Measurements from ENCODE around the gene FBXL15.

The FBXL15 gene

DNA sequence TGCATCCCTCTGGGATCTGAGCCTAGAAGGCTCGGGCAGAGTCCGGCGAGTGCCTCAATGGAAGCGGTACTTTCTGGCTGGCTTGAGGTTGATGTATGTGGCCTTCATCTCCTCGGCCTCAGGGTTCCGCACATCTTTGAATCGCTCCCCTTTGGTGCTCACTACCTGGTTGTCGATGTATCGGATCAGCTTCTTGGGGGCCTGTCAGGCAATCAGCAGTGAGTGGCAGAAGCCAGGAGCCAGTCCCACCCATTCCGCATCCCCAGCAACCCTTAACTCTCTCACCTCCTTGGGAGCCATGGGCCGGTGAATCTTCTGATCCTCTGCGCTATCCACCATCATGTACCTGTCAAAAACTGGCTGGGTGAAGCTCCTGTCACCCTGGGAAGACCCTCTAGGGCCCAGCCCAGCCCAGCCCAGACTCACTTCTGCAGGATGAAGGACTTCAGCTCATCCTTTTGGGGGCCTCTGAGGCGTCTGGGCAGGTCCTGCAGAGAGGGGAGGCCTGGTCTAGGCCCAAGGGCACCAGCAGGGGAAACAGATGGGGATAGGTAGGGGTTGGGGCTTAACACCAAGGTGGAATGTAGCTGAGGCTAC, 2.8 kb downstream of the FBXL15 start:
- H3K27me3 ChIP-seq (ENCODE audit: control insufficient read depth in 1 of 2, insufficient read depth in 2 of 2, low read length in 2 of 2), result peaks cover 0 to under 1% of the 10 kb centered on the region in 2 donors
- no peak overlapping the region for H3K27ac ChIP-seq (ENCODE audit: low read depth, low read length)
- H3K9me3 ChIP-seq (ENCODE audit: low read length), result no peaks in the 10 kb centered on the region
- peaks cover 30% of the 10 kb centered on the region for H3K4me1 ChIP-seq (ENCODE audit: insufficient read depth, low read length)
- H3K4me3 ChIP-seq (ENCODE audit: low read depth in 1 of 2, low read length in 2 of 2), result peak overlapping the region in 1 of 2 donors; percentile 86
- no peak overlapping the region for H3K9ac ChIP-seq (ENCODE audit: low read length)
- peaks cover 20% of the 10 kb centered on the region for H3K36me3 ChIP-seq (ENCODE audit: insufficient read depth, low read length)

DNA sequence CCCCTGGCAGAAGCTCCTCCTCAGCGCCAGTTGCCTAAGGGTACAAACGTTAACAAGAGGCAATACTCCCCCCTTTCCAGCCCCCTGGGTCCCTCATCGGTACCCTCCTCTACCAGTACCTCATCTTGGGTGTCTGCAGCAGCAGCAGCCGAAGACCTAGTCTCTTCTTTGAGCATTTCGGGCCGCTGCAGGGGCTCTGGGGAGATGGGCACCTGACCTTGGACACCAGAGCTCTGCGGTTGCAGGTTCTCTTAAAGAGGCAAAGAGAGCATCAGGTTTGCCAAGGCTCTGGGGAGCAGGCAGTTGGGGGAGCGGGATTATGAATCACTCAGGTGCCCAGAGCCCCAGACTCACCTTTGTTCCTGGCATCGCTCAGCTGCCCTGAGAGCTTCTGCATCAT, 3.5 kb downstream of the FBXL15 start:
- Histone ChIP-seq H3K36me3 (ENCODE audit: insufficient read depth, low read length) (peaks cover 20% of the 10 kb centered on the region), H3K4me3 (ENCODE audit: low read depth in 1 of 2, low read length in 2 of 2) (no peak overlapping the region), H3K27ac (ENCODE audit: low read depth, low read length) (no peak overlapping the region), H3K9ac (ENCODE audit: low read length) (no peak overlapping the region), H3K4me1 (ENCODE audit: insufficient read depth, low read length) (peaks cover 27% of the 10 kb centered on the region), H3K27me3 (ENCODE audit: control insufficient read depth in 1 of 2, insufficient read depth in 2 of 2, low read length in 2 of 2) (no peaks in the 10 kb centered on the region), H3K9me3 (ENCODE audit: low read length) (no peaks in the 10 kb centered on the region)

DNA sequence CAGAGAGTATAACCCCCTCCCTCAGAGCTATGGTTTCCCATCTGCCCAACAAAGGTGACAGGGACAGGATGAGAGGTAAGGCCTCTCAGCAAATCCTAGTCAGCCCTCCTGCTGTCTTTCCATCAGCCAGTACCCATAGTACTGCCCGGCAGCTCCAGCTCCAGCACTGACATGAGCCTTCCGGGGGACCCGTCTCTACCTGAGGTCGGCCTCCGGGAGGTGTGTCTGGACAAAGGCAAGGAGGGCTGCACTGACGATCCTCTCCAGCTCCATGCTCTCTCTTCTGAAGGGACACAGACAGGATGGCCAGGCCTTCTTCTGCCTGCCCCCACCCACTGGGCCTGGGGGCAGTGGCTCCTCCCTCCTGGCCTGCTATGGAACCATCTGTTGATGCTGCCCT, 4.3 kb downstream of the FBXL15 start:
- no peaks in the 10 kb centered on the region for H3K9me3 ChIP-seq (ENCODE audit: low read length)
- H3K4me1 ChIP-seq (ENCODE audit: insufficient read depth, low read length), result peaks cover 19% of the 10 kb centered on the region
- H3K9ac ChIP-seq (ENCODE audit: low read length), result no peak overlapping the region
- peaks cover 20% of the 10 kb centered on the region for H3K36me3 ChIP-seq (ENCODE audit: insufficient read depth, low read length)
- no peaks in the 10 kb centered on the region for H3K27me3 ChIP-seq (ENCODE audit: control insufficient read depth in 1 of 2, insufficient read depth in 2 of 2, low read length in 2 of 2)
- H3K27ac ChIP-seq (ENCODE audit: low read depth, low read length), result no peak overlapping the region
- H3K4me3 ChIP-seq (ENCODE audit: low read depth in 1 of 2, low read length in 2 of 2), result no peak overlapping the region

DNA sequence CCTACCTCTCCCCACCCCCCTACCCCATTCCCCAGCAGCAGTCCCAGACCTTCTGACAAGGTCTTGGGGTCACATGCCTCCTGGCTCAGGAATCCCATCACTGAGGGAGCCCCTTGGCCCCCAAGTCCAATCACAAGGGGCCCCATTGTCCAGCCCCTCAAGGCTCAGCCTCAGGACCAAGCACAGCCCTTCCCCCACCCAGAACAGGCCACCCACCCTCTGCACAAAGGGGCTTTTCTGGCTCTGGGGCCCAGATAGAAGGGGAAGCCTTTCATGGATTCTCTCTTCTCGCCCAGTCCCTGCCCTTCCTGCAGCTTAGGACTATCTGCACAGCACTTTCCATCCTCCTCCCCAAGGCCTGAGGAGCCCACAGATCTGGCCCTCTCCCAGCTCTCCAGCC, 4.8 kb downstream of the FBXL15 start:
- Histone ChIP-seq H3K4me1 (ENCODE audit: insufficient read depth, low read length) (peaks cover 14% of the 10 kb centered on the region), H3K9ac (ENCODE audit: low read length) (no peak overlapping the region)

DNA sequence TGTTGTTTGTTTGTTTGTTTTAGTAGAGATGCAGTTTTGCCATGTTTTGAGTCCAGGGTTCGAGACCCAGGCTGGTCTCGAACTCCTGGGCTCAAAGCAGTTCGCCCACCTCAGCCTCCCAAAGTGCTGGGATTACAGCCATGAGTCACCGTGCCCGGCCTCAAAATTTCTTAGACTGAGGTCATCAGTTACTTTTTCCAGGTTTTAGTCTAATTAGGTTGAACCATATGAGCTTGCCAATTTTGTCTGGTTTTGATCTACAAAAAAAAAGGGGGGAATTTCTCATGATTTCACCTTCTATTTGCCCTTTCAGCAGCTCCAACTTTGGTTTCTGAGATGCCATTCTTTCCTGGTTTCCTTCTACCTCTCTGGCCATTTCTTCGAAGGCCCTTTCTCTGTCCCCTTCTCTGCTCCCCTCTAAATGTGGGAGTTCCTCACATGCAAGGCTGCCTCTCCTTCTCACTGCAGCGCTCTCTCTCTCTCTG, 6.2 kb downstream of the FBXL15 start:
- no peaks in the 10 kb centered on the region for H3K9me3 ChIP-seq (ENCODE audit: low read length)
- peaks cover 19% of the 10 kb centered on the region for H3K4me1 ChIP-seq (ENCODE audit: insufficient read depth, low read length)
- H3K36me3 ChIP-seq (ENCODE audit: insufficient read depth, low read length), result peaks cover 20% of the 10 kb centered on the region
- H3K27me3 ChIP-seq (ENCODE audit: control insufficient read depth in 1 of 2, insufficient read depth in 2 of 2, low read length in 2 of 2), result no peaks in the 10 kb centered on the region
- no peak overlapping the region for H3K27ac ChIP-seq (ENCODE audit: low read depth, low read length)
- H3K4me3 ChIP-seq (ENCODE audit: low read depth in 1 of 2, low read length in 2 of 2), result no peak overlapping the region
- H3K9ac ChIP-seq (ENCODE audit: low read length), result no peak overlapping the region

More for the DNA sequence above, 4.8 kb downstream of the FBXL15 start:
- Histone ChIP-seq H3K27me3 (ENCODE audit: control insufficient read depth in 1 of 2, insufficient read depth in 2 of 2, low read length in 2 of 2) (no peaks in the 10 kb centered on the region), H3K27ac (ENCODE audit: low read depth, low read length) (no peak overlapping the region), H3K4me3 (ENCODE audit: low read depth in 1 of 2, low read length in 2 of 2) (no peak overlapping the region), H3K36me3 (ENCODE audit: insufficient read depth, low read length) (peaks cover 20% of the 10 kb centered on the region), H3K9me3 (ENCODE audit: low read length) (no peaks in the 10 kb centered on the region)

DNA sequence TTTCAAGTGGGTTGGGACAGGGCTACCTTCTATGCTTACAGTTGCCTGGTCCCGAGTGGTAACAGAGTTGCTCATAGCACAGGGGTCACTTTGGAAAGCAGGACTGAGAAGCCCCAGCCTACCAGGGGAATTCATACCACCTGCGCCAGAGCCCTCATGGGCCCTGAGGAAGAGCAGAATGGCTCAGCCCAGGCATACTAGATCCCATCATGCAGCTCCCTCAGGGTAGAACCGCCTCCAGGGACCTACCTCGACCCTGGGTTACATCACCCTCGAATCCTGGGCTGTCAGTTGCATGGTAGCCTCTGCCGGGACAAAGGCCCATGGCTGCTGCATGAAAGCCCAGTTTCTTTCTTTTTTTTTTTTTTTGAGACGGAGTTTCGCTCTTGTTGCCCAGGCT, 8.8 kb downstream of the FBXL15 start:
- no peak overlapping the region for H3K9ac ChIP-seq (ENCODE audit: low read length)
- H3K36me3 ChIP-seq (ENCODE audit: insufficient read depth, low read length), result peaks cover 2% of the 10 kb centered on the region
- no peaks in the 10 kb centered on the region for H3K9me3 ChIP-seq (ENCODE audit: low read length)
- H3K4me3 ChIP-seq (ENCODE audit: low read depth in 1 of 2, low read length in 2 of 2), result no peak overlapping the region
- peaks cover 3 to 4% of the 10 kb centered on the region in 2 donors for H3K27me3 ChIP-seq (ENCODE audit: control insufficient read depth in 1 of 2, insufficient read depth in 2 of 2, low read length in 2 of 2)
- H3K27ac ChIP-seq (ENCODE audit: low read depth, low read length), result no peak overlapping the region
- peaks cover 8% of the 10 kb centered on the region for H3K4me1 ChIP-seq (ENCODE audit: insufficient read depth, low read length)

DNA sequence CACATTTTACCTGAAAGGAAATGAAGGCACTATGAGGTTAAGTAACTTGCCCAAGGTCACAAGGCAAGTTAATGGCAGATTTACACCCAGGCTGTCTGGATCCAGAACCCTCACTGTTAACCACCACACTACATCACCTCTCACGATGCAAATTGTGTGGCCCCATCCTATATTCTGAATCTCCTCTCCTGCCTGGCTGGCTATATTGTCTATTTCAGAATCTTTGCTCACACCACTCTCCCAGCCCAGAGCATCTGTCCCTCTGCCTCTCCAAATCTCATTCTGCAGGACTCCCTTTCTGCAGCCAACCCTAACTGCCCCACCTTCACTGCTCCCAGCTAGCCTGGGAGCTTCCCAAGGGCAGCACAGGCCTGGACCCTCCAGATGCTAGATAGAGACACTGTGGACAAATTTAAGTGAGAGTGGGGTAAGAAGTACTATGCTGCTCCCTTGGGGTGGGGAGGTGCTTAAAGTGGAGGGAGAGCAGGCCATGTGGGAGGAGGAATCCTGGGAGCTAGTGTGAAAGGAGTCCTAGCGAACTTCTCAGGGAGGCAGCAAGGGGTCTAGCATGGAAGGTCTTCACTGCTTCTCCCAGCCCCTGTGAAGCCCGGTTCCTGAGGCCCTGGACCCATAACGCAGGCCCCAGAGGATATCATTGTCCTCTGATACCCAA, 11.0 kb downstream of the FBXL15 start:
- Histone ChIP-seq H3K4me3 (ENCODE audit: low read depth in 1 of 2, low read length in 2 of 2) (peak overlapping the region; percentile 85 to 98), H3K27me3 (ENCODE audit: control insufficient read depth in 1 of 2, insufficient read depth in 2 of 2, low read length in 2 of 2) (peaks cover 4% of the 10 kb centered on the region in 2 donors), H3K9me3 (ENCODE audit: low read length) (no peaks in the 10 kb centered on the region), H3K27ac (ENCODE audit: low read depth, low read length) (peak overlapping the region; percentile 79), H3K4me1 (ENCODE audit: insufficient read depth, low read length) (peaks cover 8% of the 10 kb centered on the region), H3K36me3 (ENCODE audit: insufficient read depth, low read length) (no peaks in the 10 kb centered on the region), H3K9ac (ENCODE audit: low read length) (peak overlapping the region; percentile 98)

DNA sequence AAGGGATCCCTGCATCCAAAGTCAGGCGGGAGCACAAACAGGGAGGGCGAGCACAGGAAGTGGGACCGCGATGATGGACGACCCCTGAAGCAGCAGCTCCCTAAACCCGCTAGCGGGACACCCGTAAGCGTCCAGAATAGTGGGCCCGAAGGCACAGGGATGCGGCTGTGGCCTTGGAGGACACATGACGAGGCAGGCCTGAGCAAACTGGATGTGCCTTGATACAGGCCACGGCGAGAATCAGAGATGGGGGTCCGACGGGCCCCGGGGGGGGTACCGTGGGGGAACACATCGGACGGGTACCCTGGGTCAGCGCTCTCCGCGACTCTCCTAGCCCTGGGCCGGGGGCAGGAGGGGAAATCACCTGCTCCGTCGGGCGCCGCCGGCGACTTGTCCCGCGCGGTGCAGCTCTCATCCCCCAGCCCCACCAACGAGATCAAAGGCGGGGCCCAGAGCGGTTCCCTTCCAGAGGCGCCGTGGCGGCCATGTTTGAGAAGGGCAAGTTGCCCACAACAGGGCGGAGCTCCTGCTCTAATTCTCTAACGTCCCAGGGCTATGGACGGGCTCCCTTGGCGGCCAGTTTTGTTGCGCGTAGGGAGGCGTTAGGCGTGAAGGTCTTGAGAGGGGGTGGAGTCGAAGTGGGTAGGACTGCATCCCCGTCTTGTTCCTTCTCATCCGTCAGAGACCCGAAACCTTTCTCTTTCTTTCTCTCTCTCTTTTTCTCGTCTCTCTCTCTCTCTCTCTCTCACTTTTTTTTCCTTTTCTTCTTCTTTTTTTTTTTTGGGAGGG, 11.7 kb downstream of the FBXL15 start, which contains the start of gene CUEDC2:
CUEDC2 (minus strand) TSS at position 413 of the 789 bp plus-strand sequence. CDS start 7,386 bp downstream, outside the sequence.
- peak within 1 kb of the TSS; percentile 85 to 98 for H3K4me3 ChIP-seq (ENCODE audit: low read depth in 1 of 2, low read length in 2 of 2)
- H3K27ac ChIP-seq (ENCODE audit: low read depth, low read length), result peak within 1 kb of the TSS; percentile 79
- H3K9me3 ChIP-seq (ENCODE audit: low read length), result no peaks in the 10 kb centered on the region
- no peaks in the 10 kb centered on the region for H3K36me3 ChIP-seq (ENCODE audit: insufficient read depth, low read length)
- H3K27me3 ChIP-seq (ENCODE audit: control insufficient read depth in 1 of 2, insufficient read depth in 2 of 2, low read length in 2 of 2), result peaks cover 4% of the 10 kb centered on the region in 2 donors
- H3K9ac ChIP-seq (ENCODE audit: low read length), result peak within 1 kb of the TSS; percentile 98
- peaks cover 8% of the 10 kb centered on the region for H3K4me1 ChIP-seq (ENCODE audit: insufficient read depth, low read length)

DNA sequence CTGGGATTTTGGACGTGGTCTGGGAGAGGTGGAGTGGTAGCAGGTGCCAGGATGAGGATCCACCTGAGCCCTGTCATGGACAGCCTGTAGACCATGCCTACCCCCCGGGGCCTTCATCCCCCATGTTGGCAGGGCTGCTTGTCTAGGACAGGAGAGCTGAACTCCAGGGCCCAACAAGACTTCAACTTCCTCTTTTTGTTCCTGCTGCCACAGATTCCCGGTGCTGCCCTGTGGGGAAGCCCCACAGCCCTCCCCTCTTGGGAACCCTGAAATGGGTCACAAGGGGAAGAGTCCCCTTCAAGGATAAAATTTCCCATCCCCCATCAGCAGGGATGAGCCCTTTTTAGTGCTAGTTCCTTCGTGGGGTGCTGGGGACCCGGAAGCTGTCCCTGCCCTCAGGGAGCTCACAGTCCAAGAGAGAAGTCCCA, 13.0 kb downstream of the FBXL15 start:
- no peak overlapping the region for H3K27ac ChIP-seq (ENCODE audit: low read depth, low read length)
- no peaks in the 10 kb centered on the region for H3K36me3 ChIP-seq (ENCODE audit: insufficient read depth, low read length)
- H3K4me1 ChIP-seq (ENCODE audit: insufficient read depth, low read length), result peaks cover 8% of the 10 kb centered on the region
- no peak overlapping the region for H3K9ac ChIP-seq (ENCODE audit: low read length)
- H3K27me3 ChIP-seq (ENCODE audit: control insufficient read depth in 1 of 2, insufficient read depth in 2 of 2, low read length in 2 of 2), result peaks cover 4% of the 10 kb centered on the region in 2 donors
- H3K9me3 ChIP-seq (ENCODE audit: low read length), result no peaks in the 10 kb centered on the region
- no peak overlapping the region for H3K4me3 ChIP-seq (ENCODE audit: low read depth in 1 of 2, low read length in 2 of 2)

DNA sequence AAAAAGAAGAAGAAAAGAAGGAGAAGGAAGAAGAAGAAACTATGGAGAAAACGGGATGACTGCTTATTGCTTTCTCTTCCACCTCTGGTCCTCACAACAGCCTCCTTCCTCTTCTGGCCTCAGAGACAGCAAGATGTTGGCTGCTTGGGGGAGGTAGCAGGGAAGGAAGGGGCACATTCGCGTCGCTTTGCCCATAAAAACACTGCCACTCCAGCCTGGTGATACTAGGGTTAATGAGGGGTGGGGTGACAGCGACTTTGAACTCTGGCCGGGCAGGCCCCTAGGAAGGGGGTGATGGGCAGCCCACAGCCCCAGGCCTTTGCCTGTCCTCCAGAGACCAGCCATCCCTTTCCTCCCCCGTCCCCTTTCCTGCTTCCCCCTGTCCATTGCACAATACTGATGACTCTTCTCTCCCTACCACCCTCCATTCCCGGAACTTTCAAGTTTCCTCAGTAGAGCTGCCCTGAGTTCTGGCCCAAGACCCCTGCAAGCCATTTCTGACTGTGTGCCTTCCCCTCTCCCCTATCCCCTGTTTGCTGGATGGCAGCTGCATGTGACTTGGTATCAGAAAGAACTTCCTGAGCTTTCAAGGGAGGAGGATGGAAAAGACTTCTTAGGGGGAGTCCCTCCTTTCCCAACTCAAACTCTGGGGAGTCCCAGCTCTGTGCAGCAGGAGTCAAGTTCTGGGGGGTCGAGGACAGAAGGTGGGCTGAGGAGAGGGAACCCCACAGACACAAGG, 13.9 kb downstream of the FBXL15 start:
- H3K9me3 ChIP-seq (ENCODE audit: low read length), result no peaks in the 10 kb centered on the region
- no peak overlapping the region for H3K9ac ChIP-seq (ENCODE audit: low read length)
- peaks cover 8% of the 10 kb centered on the region for H3K4me1 ChIP-seq (ENCODE audit: insufficient read depth, low read length)
- H3K4me3 ChIP-seq (ENCODE audit: low read depth in 1 of 2, low read length in 2 of 2), result no peak overlapping the region
- H3K27me3 ChIP-seq (ENCODE audit: control insufficient read depth in 1 of 2, insufficient read depth in 2 of 2, low read length in 2 of 2), result peaks cover 4% of the 10 kb centered on the region in 2 donors
- H3K36me3 ChIP-seq (ENCODE audit: insufficient read depth, low read length), result no peaks in the 10 kb centered on the region
- peak overlapping the region; percentile 63 for H3K27ac ChIP-seq (ENCODE audit: low read depth, low read length)

DNA sequence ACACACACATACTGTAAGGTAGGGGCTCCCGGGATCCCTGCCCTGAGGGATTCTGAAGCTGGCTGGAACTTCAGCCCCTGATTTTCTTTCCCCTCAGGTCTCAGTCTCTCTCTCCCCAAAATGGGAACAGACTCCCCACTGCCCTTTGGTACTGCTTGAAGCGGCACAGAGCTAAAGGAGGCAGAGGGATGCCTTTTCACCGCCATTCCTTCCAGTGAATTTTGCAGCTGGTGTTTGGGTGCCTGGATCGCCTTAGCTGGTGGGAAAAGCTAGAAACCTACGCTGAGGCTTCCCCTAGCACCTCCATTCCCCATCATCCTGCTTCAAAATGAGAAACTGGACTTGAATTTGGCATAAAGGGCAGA, 14.5 kb downstream of the FBXL15 start:
- Histone ChIP-seq H3K9me3 (ENCODE audit: low read length) (no peaks in the 10 kb centered on the region), H3K36me3 (ENCODE audit: insufficient read depth, low read length) (no peaks in the 10 kb centered on the region), H3K27me3 (ENCODE audit: control insufficient read depth in 1 of 2, insufficient read depth in 2 of 2, low read length in 2 of 2) (peaks cover 4% of the 10 kb centered on the region in 2 donors), H3K4me3 (ENCODE audit: low read depth in 1 of 2, low read length in 2 of 2) (no peak overlapping the region), H3K27ac (ENCODE audit: low read depth, low read length) (peak overlapping the region; percentile 63), H3K9ac (ENCODE audit: low read length) (no peak overlapping the region), H3K4me1 (ENCODE audit: insufficient read depth, low read length) (peaks cover 8% of the 10 kb centered on the region)

Measured in muscle layer of colon (tissue), 2 donors.